Mesenchymal stem cell (in vitro differentiated cells and primary cell): ENCODE data around the gene SLC34A1.
"Not testable (repeated sequence)": the region's sequence is repeated elsewhere in the genome, so short reads cannot be mapped to it uniquely, and the experiment has no call there.

Experiments
- DNase-seq: peaks from one replicate; pipeline ENCODE4 v3.0.0-alpha.2; 2013
- H2AFZ ChIP-seq: one replicate; pipeline ENCODE4 v1.6.1; 2013; ENCODE audit warnings: low read depth, mild to moderate bottlenecking, control low read depth, inconsistent platforms, low read length, moderate library complexity
- H2AK5ac ChIP-seq: 2 replicates; pipeline ENCODE4 v1.6.1; 2013; ENCODE audit warnings: low read length, moderate library complexity, mild to moderate bottlenecking, inconsistent platforms; ENCODE audit not compliant: severe bottlenecking
- H2BK120ac ChIP-seq: one replicate; pipeline ENCODE4 v1.6.1; 2013; ENCODE audit warnings: low read depth, mild to moderate bottlenecking, inconsistent platforms, low read length, moderate library complexity
- H2BK12ac ChIP-seq, 2 experiments: one replicate each; pipeline ENCODE4 v1.6.1; 2013; ENCODE audit warnings: inconsistent platforms in 2 of 2, low read length in 2 of 2, mild to moderate bottlenecking in 2 of 2, moderate library complexity in 2 of 2, control low read depth in 1 of 2
- H2BK15ac ChIP-seq: one replicate; pipeline ENCODE4 v1.6.1; 2013; ENCODE audit warnings: mild to moderate bottlenecking, low read depth, inconsistent platforms; ENCODE audit not compliant: poor library complexity, severe bottlenecking
- H2BK5ac ChIP-seq: 2 replicates; pipeline ENCODE4 v1.6.1; 2013; ENCODE audit warnings: low read depth, mild to moderate bottlenecking, low read length, control low read depth, inconsistent platforms; ENCODE audit not compliant: poor library complexity, severe bottlenecking
- H3K14ac ChIP-seq, 2 experiments: one replicate each; pipeline ENCODE4 v1.6.1; 2013; ENCODE audit warnings: inconsistent platforms in 2 of 2, low read length in 2 of 2, control low read depth in 1 of 2, mild to moderate bottlenecking in 1 of 2, moderate library complexity in 1 of 2
- H3K18ac ChIP-seq, 2 experiments: one replicate each; pipeline ENCODE4 v1.6.1; 2013; ENCODE audit warnings: inconsistent platforms in 2 of 2, low read length in 2 of 2, control low read depth in 1 of 2, low read depth in 1 of 2, mild to moderate bottlenecking in 1 of 2
- H3K23ac ChIP-seq, 2 experiments: one replicate each; pipeline ENCODE4 v1.6.1; 2013; ENCODE audit warnings: inconsistent platforms in 2 of 2, low read length in 2 of 2, mild to moderate bottlenecking in 2 of 2, moderate library complexity in 2 of 2, control low read depth in 1 of 2
- H3K27ac ChIP-seq: 2 replicates; pipeline ENCODE4 v1.5.1; 2013; ENCODE audit warnings: mild to moderate bottlenecking, moderate library complexity, low read length, control low read depth, inconsistent platforms; ENCODE audit not compliant: poor library complexity, severe bottlenecking
- H3K27me3 ChIP-seq, 2 experiments: 2 replicates each; pipeline versions ENCODE4 v1.6.1 to v1.7.0; 2013; ENCODE audit warnings: low read length in 2 of 2, mild to moderate bottlenecking in 2 of 2, moderate library complexity in 2 of 2, control low read depth in 1 of 2, inconsistent platforms in 1 of 2; ENCODE audit not compliant: control insufficient read depth in 1 of 2, insufficient read depth in 1 of 2
- H3K36me3 ChIP-seq, 2 experiments: 2 replicates each; pipeline versions ENCODE4 v1.6.1 to v1.7.0; 2013; ENCODE audit warnings: low read length in 2 of 2, control low read depth in 1 of 2, inconsistent platforms in 1 of 2, low read depth in 1 of 2, mild to moderate bottlenecking in 1 of 2; ENCODE audit not compliant: insufficient read depth in 2 of 2, control insufficient read depth in 1 of 2
- H3K4ac ChIP-seq, 2 experiments: one replicate each; pipeline ENCODE4 v1.6.1; 2013; ENCODE audit warnings: inconsistent platforms in 2 of 2, low read length in 2 of 2, mild to moderate bottlenecking in 2 of 2, moderate library complexity in 2 of 2, control low read depth in 1 of 2, low read depth in 1 of 2
- H3K4me1 ChIP-seq: 2 replicates; pipeline ENCODE4 v1.6.1; 2013; ENCODE audit warnings: low read depth, low read length, control low read depth; ENCODE audit not compliant: control insufficient read depth, insufficient read depth
- H3K4me2 ChIP-seq: 2 replicates; pipeline ENCODE4 v1.6.1; 2013; ENCODE audit warnings: low read length, mild to moderate bottlenecking, inconsistent platforms; ENCODE audit not compliant: poor library complexity, severe bottlenecking
- H3K4me3 ChIP-seq, 2 experiments: 2 replicates each; pipeline versions ENCODE4 v1.5.1 to v1.7.0; 2013; ENCODE audit warnings: low read length in 2 of 2, mild to moderate bottlenecking in 2 of 2, control low read depth in 1 of 2, low read depth in 1 of 2; ENCODE audit not compliant: insufficient read depth in 1 of 2
- H3K79me1 ChIP-seq: replicated peaks from 2 replicates; pipeline ENCODE4 v1.6.1; 2013; ENCODE audit warnings: mild to moderate bottlenecking, control low read depth, low read length, inconsistent platforms; ENCODE audit not compliant: poor library complexity, severe bottlenecking
- H3K9ac ChIP-seq: 2 replicates; pipeline ENCODE4 v1.7.0; 2013; ENCODE audit warnings: mild to moderate bottlenecking, low read length, moderate library complexity
- H3K9me3 ChIP-seq: 2 replicates; pipeline ENCODE4 v1.7.0; 2013; ENCODE audit warnings: mild to moderate bottlenecking, low read length; ENCODE audit not compliant: control insufficient read depth
- H4K8ac ChIP-seq: one replicate; pipeline ENCODE4 v1.6.1; 2013; ENCODE audit warnings: inconsistent platforms, mild to moderate bottlenecking, low read length, moderate library complexity
- H4K91ac ChIP-seq: one replicate; pipeline ENCODE4 v1.6.1; 2013; ENCODE audit warnings: mild to moderate bottlenecking, low read length, inconsistent platforms
- WGBS: methylation state at CpG from one replicate; pipeline ENCODE4 v1.1.7; 2013; ENCODE audit warnings: mixed read lengths; 5-methylcytosine and 5-hydroxymethylcytosine counted together

SLC34A1 gene

DNA sequence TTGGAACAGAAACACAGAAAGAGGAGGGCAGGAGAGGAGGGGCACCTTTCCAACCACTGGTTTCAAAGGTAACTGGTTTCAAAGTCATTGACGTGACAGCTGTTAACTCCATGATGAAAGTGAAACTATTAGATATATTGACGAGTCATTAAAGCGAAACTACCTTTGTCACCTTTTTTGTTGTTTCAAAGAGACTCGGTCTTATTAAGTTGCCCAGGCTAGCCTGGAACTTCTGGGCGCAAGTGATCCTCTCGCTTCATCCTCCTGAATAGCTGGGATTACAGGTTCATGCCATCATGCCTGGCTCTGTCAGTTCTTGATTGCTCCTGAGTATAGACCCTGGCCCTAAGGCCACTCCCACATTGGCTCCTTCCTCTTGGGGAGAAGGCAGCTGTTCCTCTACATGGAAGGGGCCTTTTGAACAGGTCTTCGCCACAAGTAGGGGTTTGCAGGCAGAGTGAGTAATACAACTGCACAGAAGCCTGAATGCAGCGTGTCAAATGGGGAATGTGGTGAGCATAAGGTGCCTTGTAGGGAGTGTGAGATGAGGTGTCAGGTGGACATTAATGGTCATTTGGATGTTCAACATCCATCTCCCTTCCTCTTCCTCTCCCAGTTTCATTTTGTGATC is 28.5 kb downstream of the SLC34A1 start:
- Histone ChIP-seq H3K4ac (no peak overlapping the region), H2AK5ac (no peak overlapping the region), H3K79me1 (no peaks in the 10 kb centered on the region), H2BK5ac (no peak overlapping the region), H2AFZ (no peak overlapping the region), H2BK120ac (no peak overlapping the region), H3K4me1 (no peaks in the 10 kb centered on the region), H3K27ac (no peak overlapping the region), H3K23ac (no peak overlapping the region), H4K91ac (no peak overlapping the region), H3K14ac (no peak overlapping the region), H4K8ac (no peak overlapping the region), H3K4me3 (no peak overlapping the region), H3K36me3 (no peaks in the 10 kb centered on the region), H3K9ac (no peak overlapping the region), H2BK15ac (no peak overlapping the region), H2BK12ac (no peak overlapping the region), H3K4me2 (no peak overlapping the region), H3K27me3 (peaks cover 0 to 42% of the 10 kb centered on the region in 2 experiments), H3K9me3 (no peaks in the 10 kb centered on the region), H3K18ac (no peak overlapping the region)
- no peak for DNase-seq
- 92% methylated on average over 7 of the region's 8 CpGs for WGBS

DNA sequence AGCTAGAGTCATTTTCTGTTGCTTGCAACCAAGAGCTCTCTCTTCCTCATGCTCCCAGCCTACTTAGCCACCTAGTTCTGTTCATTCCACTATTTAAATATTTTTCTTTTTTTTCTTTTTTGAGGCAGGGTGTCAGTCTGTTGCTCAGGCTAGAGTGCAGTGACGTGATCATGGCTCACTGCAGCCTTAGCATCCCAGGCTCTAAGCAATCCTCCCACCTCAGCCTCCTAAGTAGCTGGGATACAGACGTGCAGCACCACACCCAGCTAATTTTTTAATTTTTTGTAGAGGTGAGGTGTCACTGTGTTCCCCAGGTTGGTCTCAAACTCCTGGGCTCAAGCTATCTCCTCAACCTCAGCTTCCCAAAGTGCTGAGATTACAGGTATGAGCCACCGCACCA is 30.2 kb downstream of the SLC34A1 start:
- Histone ChIP-seq H3K4me1 (no peaks in the 10 kb centered on the region), H4K8ac (no peak overlapping the region), H3K79me1 (no peaks in the 10 kb centered on the region), H3K36me3 (no peaks in the 10 kb centered on the region), H3K27me3 (peaks cover 0 to 25% of the 10 kb centered on the region in 2 experiments), H3K27ac (no peak overlapping the region), H2BK5ac (no peak overlapping the region), H3K4me2 (no peak overlapping the region), H2AK5ac (no peak overlapping the region), H3K9ac (no peak overlapping the region), H2BK120ac (no peak overlapping the region), H3K23ac (no peak overlapping the region), H3K18ac (no peak overlapping the region), H2BK12ac (no peak overlapping the region), H3K14ac (no peak overlapping the region), H3K4me3 (no peak overlapping the region), H3K9me3 (no peaks in the 10 kb centered on the region), H2BK15ac (no peak overlapping the region), H2AFZ (no peak overlapping the region), H4K91ac (no peak overlapping the region), H3K4ac (no peak overlapping the region)
- no peak for DNase-seq
- WGBS: 100% methylated on average over 1 of the region's 3 CpGs

DNA sequence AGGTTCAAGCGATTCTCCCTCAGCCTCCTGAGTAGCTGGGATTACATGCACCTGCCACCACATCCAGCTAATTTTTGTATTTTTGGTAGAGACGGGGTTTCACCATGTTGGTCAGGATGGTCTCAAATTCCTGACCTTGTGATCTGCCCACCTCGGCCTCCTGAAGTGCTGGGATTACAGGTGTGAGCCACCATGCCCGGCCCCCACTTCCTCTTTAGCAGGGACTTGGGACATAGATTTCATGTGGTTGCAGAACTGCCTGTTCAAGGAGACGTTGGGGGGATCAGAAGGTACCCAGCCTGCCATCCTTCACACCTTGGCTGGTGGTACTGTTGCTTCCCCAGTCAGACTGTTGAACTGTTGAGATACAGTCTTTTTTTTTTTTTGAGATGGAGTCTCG is 32.8 kb downstream of the SLC34A1 start:
- H4K8ac ChIP-seq, DNase-seq, H2AK5ac ChIP-seq, H3K9me3 ChIP-seq, H4K91ac ChIP-seq, H3K4me3 ChIP-seq, H2AFZ ChIP-seq, H2BK5ac ChIP-seq, H3K79me1 ChIP-seq, H3K4me1 ChIP-seq, H3K9ac ChIP-seq, H3K4me2 ChIP-seq, H2BK15ac ChIP-seq, H3K18ac ChIP-seq, H3K27ac ChIP-seq, H3K36me3 ChIP-seq, H3K14ac ChIP-seq, H3K4ac ChIP-seq, H2BK120ac ChIP-seq, H2BK12ac ChIP-seq, H3K23ac ChIP-seq: not testable (repeated sequence)
- peaks cover 0 to 18% of the 10 kb centered on the region in 2 experiments for H3K27me3 ChIP-seq
- 94% methylated on average over 6 of the region's 6 CpGs for WGBS

DNA sequence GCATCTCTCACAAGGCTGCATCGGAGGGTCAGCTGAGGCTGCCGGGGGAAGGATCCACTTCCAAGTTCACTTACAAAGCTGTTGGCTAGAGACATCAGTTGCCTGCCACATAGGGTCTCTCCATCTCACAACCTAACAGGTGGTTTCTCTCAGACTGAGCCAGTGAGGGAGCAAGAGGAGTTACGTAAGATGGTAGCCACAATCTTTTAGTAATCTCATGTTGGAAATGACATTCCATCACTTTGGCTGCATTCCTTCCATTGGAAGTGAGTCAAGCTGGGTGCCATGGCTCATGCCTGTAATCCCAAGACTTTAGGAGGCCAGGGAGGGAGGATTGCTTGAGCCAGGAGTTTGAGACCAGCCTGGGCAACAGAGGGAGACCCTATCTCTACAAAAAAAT is 34.8 kb downstream of the SLC34A1 start:
- no peak overlapping the region for H4K91ac ChIP-seq
- no peak overlapping the region for H2BK15ac ChIP-seq
- no peak overlapping the region for H3K27ac ChIP-seq
- peak overlapping the region in 1 of 2 experiments; percentile 47 for H2BK12ac ChIP-seq
- DNase-seq: peak; percentile 79
- WGBS: 91% methylated on average over 3 of the region's 3 CpGs
- peaks cover 0 to 6% of the 10 kb centered on the region in 2 experiments for H3K27me3 ChIP-seq
- H3K9ac ChIP-seq: no peak overlapping the region
- no peak overlapping the region for H2BK5ac ChIP-seq
- H3K14ac ChIP-seq: no peak overlapping the region
- no peak overlapping the region for H2AFZ ChIP-seq
- H2BK120ac ChIP-seq: no peak overlapping the region
- H3K18ac ChIP-seq: no peak overlapping the region
- H2AK5ac ChIP-seq: no peak overlapping the region
- H3K9me3 ChIP-seq: no peaks in the 10 kb centered on the region
- peaks cover 2% of the 10 kb centered on the region for H3K4me1 ChIP-seq
- no peak overlapping the region for H3K4ac ChIP-seq
- H3K36me3 ChIP-seq: no peaks in the 10 kb centered on the region
- peak overlapping the region in 1 of 2 experiments; percentile 16 for H3K4me3 ChIP-seq
- H3K23ac ChIP-seq: no peak overlapping the region
- no peaks in the 10 kb centered on the region for H3K79me1 ChIP-seq
- no peak overlapping the region for H3K4me2 ChIP-seq
- no peak overlapping the region for H4K8ac ChIP-seq
